HEK293T (cell line): ENCODE measurements around the gene CTNNA1.

ENCODE experiments used
- FOXA1 ChIP-seq: fragments of 450-650 bp; IDR thresholded peaks from 2 replicates; pipeline ENCODE4 v1.6.1; 2016; ENCODE audit warnings: mild to moderate bottlenecking
- FOXM1 ChIP-seq: fragments of 450-650 bp; IDR thresholded peaks from 2 replicates; pipeline ENCODE4 v1.6.1; 2017; ENCODE audit warnings: mild to moderate bottlenecking, borderline replicate concordance
- HDGF ChIP-seq: fragments of 450-650 bp; IDR thresholded peaks from 2 replicates; pipeline ENCODE4 v1.6.1; 2017; ENCODE audit warnings: antibody characterized with exemption, borderline replicate concordance
- PKNOX1 ChIP-seq: fragments of 450-650 bp; IDR thresholded peaks from 2 replicates; pipeline ENCODE4 v1.6.1; 2016
- SP1 ChIP-seq: fragments of 450-650 bp; IDR thresholded peaks from 2 replicates; pipeline ENCODE4 v1.6.1; 2017
- TARDBP ChIP-seq: fragments of 450-650 bp; IDR thresholded peaks from 2 replicates; pipeline ENCODE4 v1.6.1; 2016
- ZNF384 ChIP-seq: fragments of 450-650 bp; IDR thresholded peaks from 2 replicates; pipeline ENCODE4 v1.6.1; 2016

- TF ChIP-seq FOXM1 (no peak), ZNF384 (no peak), FOXA1 (no peak), HDGF (no peak), PKNOX1 (no peak), SP1 (no peak), TARDBP (no peak)
Measured at GRCh38 chr5:138867011-138867410, 113.8 kb downstream of the CTNNA1 start.
